Smooth muscle cell (in vitro differentiated cells): Measurements from ENCODE around the gene OSGEP. TPM values are rescaled to one million over a fixed set of nuclear protein-coding genes. Genes with fewer than 3 reads are reported as not detected.

Experiments
- DNase-seq: peaks from one replicate; lab custom pipeline; 2025; ENCODE audit not compliant: unreplicated experiment; lab: John Stamatoyannopoulos, UW
- H2AFZ ChIP-seq: fragments of 200-600 bp; sonication (generic); 2 replicates; pipeline ENCODE4 v1.6.0; 2016; ENCODE audit warnings: antibody characterized with exemption, low read depth, mild to moderate bottlenecking
- H3F3A ChIP-seq: fragments of 200-600 bp; sonication (generic); 2 replicates; pipeline ENCODE4 v1.6.0; 2017; ENCODE audit warnings: antibody characterized with exemption, low read depth
- H3K27ac ChIP-seq: fragments of 200-600 bp; sonication (generic); 2 replicates; pipeline ENCODE4 v1.5.1; 2016; ENCODE audit warnings: low read depth, mild to moderate bottlenecking
- H3K27me3 ChIP-seq: fragments of 200-600 bp; sonication (generic); 2 replicates; pipeline ENCODE4 v1.6.1; 2016; ENCODE audit warnings: low read depth, mild to moderate bottlenecking
- H3K36me3 ChIP-seq: fragments of 200-600 bp; sonication (generic); 2 replicates; pipeline ENCODE4 v1.5.1; 2016; ENCODE audit warnings: low read depth
- H3K4me1 ChIP-seq: fragments of 200-600 bp; sonication (generic); 2 replicates; pipeline ENCODE4 v1.5.1; 2016; ENCODE audit warnings: low read depth
- H3K4me2 ChIP-seq: fragments of 200-600 bp; sonication (generic); 2 replicates; pipeline ENCODE4 v1.6.0; 2016; ENCODE audit warnings: mild to moderate bottlenecking
- H3K4me3 ChIP-seq: fragments of 200-600 bp; sonication (generic); 2 replicates; pipeline ENCODE4 v1.5.1; 2016; ENCODE audit warnings: mild to moderate bottlenecking
- H3K79me2 ChIP-seq: fragments of 200-600 bp; sonication (generic); 2 replicates; pipeline ENCODE4 v1.6.0; 2016; ENCODE audit warnings: low read depth, mild to moderate bottlenecking
- H3K9ac ChIP-seq: fragments of 200-600 bp; sonication (generic); 2 replicates; pipeline ENCODE4 v1.6.0; 2016; ENCODE audit warnings: low read depth
- H3K9me3 ChIP-seq: fragments of 200-600 bp; sonication (generic); replicated peaks from 2 replicates; pipeline ENCODE4 v1.5.1; 2016; ENCODE audit warnings: low read depth
- H4K20me1 ChIP-seq: fragments of 200-600 bp; sonication (generic); 2 replicates; pipeline ENCODE4 v1.6.0; 2016; ENCODE audit warnings: low read depth
- WGBS: methylation state at CpG from one replicate; pipeline ENCODE4 v1.1.7; 2016; ENCODE audit warnings: low lambda C conversion rate; 5-methylcytosine and 5-hydroxymethylcytosine counted together
- polyA plus RNA-seq: library from polyadenylated mRNA; unstranded; fragments of >200 nt; fragmentation: Nextera tagmentation; extraction: Ambion mirVana; gene quantifications from 2 replicates; pipeline ENCODE4 v1.2.1, GENCODE V29; 2016
- total RNA-seq: library from RNA; depleted of rRNA; stranded (reverse); fragments of >200 nt; gene quantifications from 2 replicates; pipeline ENCODE4 v1.2.3, GENCODE V29; 2014
- TF ChIP-seq, protein P1 (sequence below): fragments of 200-600 bp; sonication (generic); IDR thresholded peaks from 2 replicates; pipeline ENCODE4 v1.5.1; 2017; ENCODE audit warnings: borderline replicate concordance, mild to moderate bottlenecking, antibody characterized with exemption; ENCODE audit not compliant: insufficient read depth, poor library complexity, severe bottlenecking

Gene OSGEP
- total and polyA plus RNA-seq, 2 experiments from 2014 or later: 21.7 to 33.3 TPM

DNA sequence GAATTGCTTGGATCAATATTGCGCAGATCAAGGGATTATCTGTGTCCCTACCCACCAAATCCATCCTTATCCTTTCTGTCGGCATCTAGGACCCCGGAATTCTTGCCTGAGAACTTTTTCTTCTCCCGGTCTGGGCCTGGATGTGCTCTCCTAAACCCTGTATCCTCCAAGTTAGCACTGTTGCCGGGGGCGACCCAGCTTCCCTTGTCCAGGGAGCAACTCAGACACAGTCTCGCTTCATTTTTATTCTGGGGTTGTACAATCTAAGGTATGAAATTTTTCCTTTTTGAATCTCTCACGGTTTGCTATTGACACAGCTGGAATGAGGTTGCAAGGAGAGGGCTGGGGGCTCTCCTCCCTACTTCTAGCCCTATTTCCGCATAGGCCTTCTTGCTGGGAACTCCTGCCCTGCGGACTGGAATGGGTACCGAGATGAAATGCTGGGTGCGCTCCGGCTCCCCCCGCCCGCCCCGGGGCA lies 14.2 kb upstream of the OSGEP start:
- no peaks in the 10 kb centered on the region for H3K36me3 ChIP-seq
- no peaks in the 10 kb centered on the region for H3K27me3 ChIP-seq
- H2AFZ ChIP-seq: peak overlapping the region; percentile 63
- H4K20me1 ChIP-seq: peaks cover 4% of the 10 kb centered on the region
- TF ChIP-seq, protein P1, sequence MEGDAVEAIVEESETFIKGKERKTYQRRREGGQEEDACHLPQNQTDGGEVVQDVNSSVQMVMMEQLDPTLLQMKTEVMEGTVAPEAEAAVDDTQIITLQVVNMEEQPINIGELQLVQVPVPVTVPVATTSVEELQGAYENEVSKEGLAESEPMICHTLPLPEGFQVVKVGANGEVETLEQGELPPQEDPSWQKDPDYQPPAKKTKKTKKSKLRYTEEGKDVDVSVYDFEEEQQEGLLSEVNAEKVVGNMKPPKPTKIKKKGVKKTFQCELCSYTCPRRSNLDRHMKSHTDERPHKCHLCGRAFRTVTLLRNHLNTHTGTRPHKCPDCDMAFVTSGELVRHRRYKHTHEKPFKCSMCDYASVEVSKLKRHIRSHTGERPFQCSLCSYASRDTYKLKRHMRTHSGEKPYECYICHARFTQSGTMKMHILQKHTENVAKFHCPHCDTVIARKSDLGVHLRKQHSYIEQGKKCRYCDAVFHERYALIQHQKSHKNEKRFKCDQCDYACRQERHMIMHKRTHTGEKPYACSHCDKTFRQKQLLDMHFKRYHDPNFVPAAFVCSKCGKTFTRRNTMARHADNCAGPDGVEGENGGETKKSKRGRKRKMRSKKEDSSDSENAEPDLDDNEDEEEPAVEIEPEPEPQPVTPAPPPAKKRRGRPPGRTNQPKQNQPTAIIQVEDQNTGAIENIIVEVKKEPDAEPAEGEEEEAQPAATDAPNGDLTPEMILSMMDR: no peak
- DNase-seq: no peak
- H3K4me3 ChIP-seq: peak overlapping the region; percentile 76
- 36% methylated on average over 16 of the region's 16 CpGs for WGBS
- peaks cover 4% of the 10 kb centered on the region for H3K79me2 ChIP-seq
- H3K9me3 ChIP-seq: no peaks in the 10 kb centered on the region
- H3K9ac ChIP-seq: peak overlapping the region; percentile 86
- peak overlapping the region; percentile 64 for H3K27ac ChIP-seq
- peak overlapping the region; percentile 89 for H3K4me2 ChIP-seq
- no peaks in the 10 kb centered on the region for H3F3A ChIP-seq
- peaks cover 4% of the 10 kb centered on the region for H3K4me1 ChIP-seq

DNA sequence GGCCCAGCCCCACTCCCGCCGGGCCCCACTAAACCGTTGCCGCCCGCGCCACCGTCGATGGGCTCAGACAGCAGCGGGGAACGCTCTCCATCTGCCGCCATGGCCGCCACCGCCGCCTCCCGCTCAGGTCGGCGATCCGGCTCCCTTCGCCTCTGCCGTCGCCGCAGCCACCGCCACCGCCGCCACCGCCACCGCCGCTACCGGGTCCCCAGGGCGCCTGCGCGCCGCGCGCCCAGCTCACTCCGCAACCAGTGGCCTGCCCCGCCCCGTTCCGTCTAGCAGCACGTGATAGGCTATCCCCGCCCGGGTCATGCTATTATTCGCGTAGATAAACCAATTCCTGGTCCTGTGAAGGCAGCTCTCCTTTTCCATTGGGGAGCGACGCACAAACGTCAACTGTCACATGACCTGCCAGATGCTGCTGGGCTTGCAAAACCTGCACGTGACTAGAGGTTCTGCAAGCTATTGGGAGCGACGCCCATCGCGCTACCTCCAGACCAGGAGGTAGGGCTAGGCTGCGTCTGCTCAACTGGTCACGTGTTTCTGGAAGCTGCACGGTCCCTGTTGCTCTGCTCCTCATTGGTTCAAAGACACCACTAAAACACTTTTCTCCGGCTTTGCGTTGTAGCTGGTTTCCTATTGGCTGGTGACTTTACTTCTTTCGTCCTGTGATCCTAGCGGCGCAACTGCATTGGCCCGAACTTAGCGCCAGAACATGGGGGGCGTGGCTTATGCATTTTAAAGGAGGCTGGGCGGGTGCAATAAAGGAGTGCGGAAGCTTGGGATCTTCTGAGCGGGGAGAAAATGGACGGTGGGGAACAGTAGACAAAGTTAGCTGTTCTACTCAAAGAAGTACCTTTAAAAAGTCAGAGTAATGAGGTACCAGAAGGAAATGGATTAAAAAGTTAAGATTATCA lies 6.9 kb upstream of the OSGEP start, which contains the start of gene PIP4P1:
Gene PIP4P1, minus strand, starts transcription at position 210 of the 917 bp plus-strand sequence. Its CDS starts 109 bp downstream, at position 101.
- WGBS: 2% methylated on average over 38 of the region's 67 CpGs
- H3K9me3 ChIP-seq: no peaks in the 10 kb centered on the region

DNA sequence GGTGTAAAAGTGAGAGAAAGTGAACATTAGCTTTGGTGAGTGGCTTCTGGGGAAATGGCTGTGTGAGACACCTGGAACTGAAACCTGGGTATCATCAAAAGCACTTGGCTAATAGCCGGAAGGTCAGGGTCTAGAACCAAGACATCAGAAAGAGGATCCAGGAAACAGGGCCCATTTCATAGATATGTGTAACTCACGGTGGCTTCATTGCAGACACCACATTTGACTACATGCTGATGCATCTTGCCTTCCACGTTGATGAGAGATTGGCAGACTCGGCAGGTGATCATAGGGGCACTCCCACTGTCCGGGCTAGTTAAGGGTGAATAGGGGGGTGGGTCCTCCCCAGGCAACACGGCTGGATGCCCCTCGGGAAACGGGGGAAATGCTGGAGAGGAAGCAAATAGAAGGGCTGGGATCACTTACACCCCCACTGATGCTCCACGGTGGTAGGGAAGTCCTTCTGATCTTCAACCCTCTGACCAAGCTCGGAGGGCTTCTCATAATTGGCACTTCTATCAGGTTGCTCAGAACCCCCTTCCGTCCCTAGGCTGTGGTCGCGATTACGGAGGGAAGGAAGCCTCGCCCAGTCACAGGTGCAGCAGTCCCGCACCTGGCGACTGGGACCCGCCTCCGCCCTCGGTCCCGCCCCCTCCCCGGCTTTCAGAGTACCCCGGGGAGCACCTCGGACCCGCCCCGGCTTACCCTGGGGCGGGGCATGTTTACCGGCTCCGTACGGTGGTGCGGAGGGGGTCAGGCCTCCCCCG lies 6.0 kb upstream of the OSGEP start:
- Histone ChIP-seq H3F3A (peaks cover 19% of the 10 kb centered on the region), H4K20me1 (peaks cover 7% of the 10 kb centered on the region), H3K4me2 (peak overlapping the region; percentile 94), H3K27ac (peak overlapping the region; percentile 78), H2AFZ (no peak overlapping the region), H3K4me3 (peak overlapping the region; percentile 72), H3K27me3 (no peaks in the 10 kb centered on the region), H3K4me1 (peaks cover 25% of the 10 kb centered on the region), H3K9me3 (no peaks in the 10 kb centered on the region), H3K79me2 (peaks cover 32% of the 10 kb centered on the region), H3K9ac (peak overlapping the region; percentile 94), H3K36me3 (no peaks in the 10 kb centered on the region)
- DNase-seq: no peak
- TF ChIP-seq, protein P1: no peak
- WGBS: 12% methylated on average over 26 of the region's 32 CpGs

More for the DNA sequence above, 6.9 kb upstream of the OSGEP start, which contains the start of gene PIP4P1:
- Histone ChIP-seq H3K36me3 (no peaks in the 10 kb centered on the region), H3K9ac (peak within 1 kb of the TSS; percentile 94), H3F3A (peaks cover 17% of the 10 kb centered on the region), H3K4me1 (peaks cover 18% of the 10 kb centered on the region), H3K4me2 (peak within 1 kb of the TSS; percentile 94), H3K27me3 (no peaks in the 10 kb centered on the region), H3K79me2 (peaks cover 28% of the 10 kb centered on the region), H2AFZ (peak within 1 kb of the TSS; percentile 52), H3K27ac (peak within 1 kb of the TSS; percentile 78), H4K20me1 (peaks cover 7% of the 10 kb centered on the region), H3K4me3 (peak within 1 kb of the TSS; percentile 72)
- peak; percentile 90 for DNase-seq
- TF ChIP-seq, protein P1: no peak
